ENCODE measurements around the gene SMAD3. TPM values are rescaled to one million over a fixed set of nuclear protein-coding genes. Genes with fewer than 3 reads are reported as not detected.
A peak's percentile ranks its signal among the peaks of the same experiment; 100 is the strongest.

Gene SMAD3
- polyA plus RNA-seq, 1 donor: 29.7 TPM

GRCh38 chr15:67127965-67128364, 62.6 kb downstream of the SMAD3 start:
- DNase-seq: no peak

- DNase-seq: no peak
Measured at GRCh38 chr15:67130166-67130565, 64.8 kb downstream of the SMAD3 start.

- DNase-seq: no peak
Measured at GRCh38 chr15:67130673-67131601, 65.5 kb downstream of the SMAD3 start.

GRCh38 chr15:67132276-67132675, 66.9 kb downstream of the SMAD3 start:
- no peak for DNase-seq

- DNase-seq: no peak
Measured at GRCh38 chr15:67133026-67133425, 67.6 kb downstream of the SMAD3 start.

- DNase-seq: no peak
Measured at GRCh38 chr15:67133738-67134066, 68.3 kb downstream of the SMAD3 start.

GRCh38 chr15:67134067-67134838, 68.9 kb downstream of the SMAD3 start:
- no peak for DNase-seq

GRCh38 chr15:67134871-67135492, 69.6 kb downstream of the SMAD3 start:
- DNase-seq: no peak

GRCh38 chr15:67135494-67135893, 70.1 kb downstream of the SMAD3 start:
- no peak for DNase-seq

GRCh38 chr15:67136802-67137201, 71.4 kb downstream of the SMAD3 start:
- no peak for DNase-seq

GRCh38 chr15:67137319-67137718, 71.9 kb downstream of the SMAD3 start:
- DNase-seq: no peak

GRCh38 chr15:67137951-67138848, 72.8 kb downstream of the SMAD3 start:
- DNase-seq: no peak

GRCh38 chr15:67138891-67139855, 73.8 kb downstream of the SMAD3 start:
- peak; percentile 67 for DNase-seq

- DNase-seq: no peak
Measured at GRCh38 chr15:67140078-67140833, 74.9 kb downstream of the SMAD3 start.

GRCh38 chr15:67142092-67142766, 76.8 kb downstream of the SMAD3 start:
- DNase-seq: no peak

GRCh38 chr15:67142767-67143100, 77.3 kb downstream of the SMAD3 start:
- DNase-seq: no peak

GRCh38 chr15:67143646-67144045, 78.2 kb downstream of the SMAD3 start:
- DNase-seq: no peak

- no peak for DNase-seq
Measured at GRCh38 chr15:67144609-67145311, 79.4 kb downstream of the SMAD3 start.

- no peak for DNase-seq
Measured at GRCh38 chr15:67145312-67145610, 79.9 kb downstream of the SMAD3 start.

All from hindlimb muscle (tissue), 1 donor.